ENCODE data around the gene HSF2BP.
"Not testable (repeated sequence)": the region's sequence is repeated elsewhere in the genome, so short reads cannot be mapped to it uniquely, and the experiment has no call there.

Gene HSF2BP

GRCh38 chr21:43502407-43503071, 156.7 kb downstream of the HSF2BP start:
- not testable (repeated sequence) for H3K9me3 Mint-ChIP-seq; H3K4me1 Mint-ChIP-seq; H3K27me3 Mint-ChIP-seq; H3K27ac Mint-ChIP-seq (ENCODE audit: low read depth); H3K36me3 Mint-ChIP-seq (ENCODE audit: insufficient read depth); ATAC-seq (replicated peaks; ENCODE audit: extremely low read depth, poor library complexity, severe bottlenecking); DNase-seq (ENCODE audit: low spot score in 2 of 2); H3K4me3 Mint-ChIP-seq

GRCh38 chr21:43498924-43499323, 160.4 kb downstream of the HSF2BP start:
- not testable (repeated sequence) for H3K36me3 Mint-ChIP-seq (ENCODE audit: insufficient read depth); H3K4me1 Mint-ChIP-seq; H3K27me3 Mint-ChIP-seq; H3K27ac Mint-ChIP-seq (ENCODE audit: low read depth); DNase-seq (ENCODE audit: low spot score in 2 of 2); H3K4me3 Mint-ChIP-seq; ATAC-seq (replicated peaks; ENCODE audit: extremely low read depth, poor library complexity, severe bottlenecking); H3K9me3 Mint-ChIP-seq

DNA sequence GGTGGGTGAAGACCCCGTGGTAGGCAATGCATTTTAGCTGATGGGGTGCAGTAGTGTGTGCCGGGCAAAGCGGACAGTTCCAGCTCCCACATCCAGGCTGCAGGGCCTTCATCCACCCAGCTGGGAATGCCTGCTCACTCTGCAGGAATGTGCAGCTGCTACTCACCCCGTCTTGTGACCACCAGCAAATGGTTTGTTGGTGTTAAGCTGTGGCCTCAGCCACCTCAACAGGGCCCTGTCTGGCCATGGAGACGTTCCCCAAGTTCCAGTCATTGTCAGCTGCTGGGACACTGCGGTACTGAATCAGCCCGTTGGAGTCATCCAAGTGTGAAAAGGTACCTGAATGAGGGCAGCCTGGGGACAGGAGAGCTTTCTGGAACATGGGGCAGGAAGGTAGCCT, 161.2 kb downstream of the HSF2BP start:
- DNase-seq (ENCODE audit: low spot score in 2 of 2); H3K27me3 Mint-ChIP-seq; H3K4me3 Mint-ChIP-seq; H3K4me1 Mint-ChIP-seq; H3K36me3 Mint-ChIP-seq (ENCODE audit: insufficient read depth); H3K9me3 Mint-ChIP-seq; H3K27ac Mint-ChIP-seq (ENCODE audit: low read depth); ATAC-seq (replicated peaks; ENCODE audit: extremely low read depth, poor library complexity, severe bottlenecking): not testable (repeated sequence)

DNA sequence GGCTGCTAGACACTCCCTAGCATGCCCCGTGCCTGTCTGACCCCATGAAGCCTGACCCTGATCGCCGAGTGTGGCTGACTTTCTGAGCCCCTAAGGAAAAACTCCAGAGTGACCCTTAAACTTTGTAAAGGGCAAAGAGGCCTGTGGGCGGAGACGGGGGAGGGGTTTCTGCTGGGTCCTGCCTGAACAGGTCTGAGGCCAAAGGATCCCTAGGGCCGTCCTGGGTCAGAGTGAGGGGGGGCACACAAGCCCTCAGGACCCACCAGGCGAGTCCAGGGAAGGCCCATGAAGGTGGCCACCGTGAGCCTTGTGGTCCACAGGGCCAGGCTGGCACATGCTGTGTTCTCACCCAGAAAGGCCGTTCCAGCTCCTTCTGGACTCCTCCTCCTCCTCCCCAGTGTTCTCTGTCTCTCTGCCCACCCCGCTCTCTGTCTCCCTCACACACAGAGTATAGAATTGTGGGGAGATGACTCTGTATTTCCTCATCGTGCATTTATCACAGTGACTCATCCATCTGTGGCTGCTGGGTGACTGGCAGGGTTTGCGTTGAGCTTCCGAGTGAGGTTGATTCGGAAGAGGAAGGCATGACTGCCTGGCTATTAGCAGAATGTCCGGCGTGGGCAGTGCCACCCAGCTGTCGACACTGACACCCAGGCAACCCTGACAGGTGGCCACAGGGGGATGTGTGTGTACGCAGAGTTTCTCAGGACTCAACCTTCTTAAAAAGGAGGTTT, 164.8 kb downstream of the HSF2BP start:
- not testable (repeated sequence) for H3K27ac Mint-ChIP-seq (ENCODE audit: low read depth); H3K4me3 Mint-ChIP-seq; H3K27me3 Mint-ChIP-seq; H3K4me1 Mint-ChIP-seq; H3K9me3 Mint-ChIP-seq; H3K36me3 Mint-ChIP-seq (ENCODE audit: insufficient read depth); ATAC-seq (replicated peaks; ENCODE audit: extremely low read depth, poor library complexity, severe bottlenecking); DNase-seq (ENCODE audit: low spot score in 2 of 2)

- DNase-seq (ENCODE audit: low spot score in 2 of 2); ATAC-seq (replicated peaks; ENCODE audit: extremely low read depth, poor library complexity, severe bottlenecking); H3K9me3 Mint-ChIP-seq; H3K27ac Mint-ChIP-seq (ENCODE audit: low read depth); H3K27me3 Mint-ChIP-seq; H3K4me1 Mint-ChIP-seq; H3K36me3 Mint-ChIP-seq (ENCODE audit: insufficient read depth); H3K4me3 Mint-ChIP-seq: not testable (repeated sequence)
Observed at GRCh38 chr21:43493471-43493870, 165.8 kb downstream of the HSF2BP start.

GRCh38 chr21:43488235-43488634, 171.1 kb downstream of the HSF2BP start:
- not testable (repeated sequence) for ATAC-seq (replicated peaks; ENCODE audit: extremely low read depth, poor library complexity, severe bottlenecking); H3K4me1 Mint-ChIP-seq; H3K27ac Mint-ChIP-seq (ENCODE audit: low read depth); H3K9me3 Mint-ChIP-seq; DNase-seq (ENCODE audit: low spot score in 2 of 2); H3K36me3 Mint-ChIP-seq (ENCODE audit: insufficient read depth); H3K4me3 Mint-ChIP-seq; H3K27me3 Mint-ChIP-seq

DNA sequence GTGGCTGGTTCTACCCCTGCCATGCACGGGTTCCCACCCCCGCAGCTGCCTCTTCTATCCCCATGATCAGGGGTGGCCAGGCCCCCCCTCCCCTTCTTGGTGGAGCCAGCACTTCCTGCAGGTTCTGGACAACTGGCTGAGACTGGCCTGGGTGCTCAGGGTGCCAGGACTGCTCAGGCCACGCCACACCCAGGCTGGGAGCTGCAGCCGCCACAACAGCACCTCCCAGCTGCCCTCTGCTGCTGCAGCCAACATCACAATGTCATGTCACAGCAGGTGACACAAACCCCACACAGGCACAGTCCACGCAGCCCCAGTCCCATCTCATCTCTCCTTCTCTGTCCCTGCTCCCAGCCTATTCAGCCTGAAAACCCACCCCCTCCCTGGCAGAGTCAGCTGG, 173.2 kb downstream of the HSF2BP start:
- H3K36me3 Mint-ChIP-seq (ENCODE audit: insufficient read depth); H3K9me3 Mint-ChIP-seq; H3K27ac Mint-ChIP-seq (ENCODE audit: low read depth); DNase-seq (ENCODE audit: low spot score in 2 of 2); H3K4me1 Mint-ChIP-seq; H3K27me3 Mint-ChIP-seq; H3K4me3 Mint-ChIP-seq; ATAC-seq (replicated peaks; ENCODE audit: extremely low read depth, poor library complexity, severe bottlenecking): not testable (repeated sequence)

DNA sequence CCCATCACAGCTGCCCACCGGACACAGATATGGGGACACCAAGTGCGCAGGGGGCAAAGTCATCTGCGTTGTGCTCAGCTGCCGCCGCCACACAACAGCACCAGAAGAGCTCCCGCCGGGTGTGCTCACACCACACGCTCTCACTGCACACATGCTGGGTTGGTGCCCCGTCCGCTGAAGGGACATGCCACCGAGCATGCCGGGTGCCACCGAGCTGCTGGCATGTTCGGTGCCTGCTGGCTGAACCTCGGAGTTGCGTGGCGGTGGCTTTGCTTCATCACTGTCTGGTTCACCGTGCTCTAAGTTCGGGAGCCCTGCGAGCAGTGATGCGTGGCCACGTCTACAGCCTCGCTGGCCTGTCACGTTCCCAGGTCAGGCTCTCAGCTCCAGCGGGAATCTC, 174.3 kb downstream of the HSF2BP start:
- not testable (repeated sequence) for DNase-seq (ENCODE audit: low spot score in 2 of 2); H3K4me3 Mint-ChIP-seq

GRCh38 chr21:43479197-43479596, 180.1 kb downstream of the HSF2BP start:
- H3K4me1 Mint-ChIP-seq; H3K36me3 Mint-ChIP-seq (ENCODE audit: insufficient read depth); H3K4me3 Mint-ChIP-seq; ATAC-seq (replicated peaks; ENCODE audit: extremely low read depth, poor library complexity, severe bottlenecking); H3K27ac Mint-ChIP-seq (ENCODE audit: low read depth); H3K27me3 Mint-ChIP-seq; DNase-seq (ENCODE audit: low spot score in 2 of 2); H3K9me3 Mint-ChIP-seq: not testable (repeated sequence)

More for the DNA sequence above, 174.3 kb downstream of the HSF2BP start:
- ATAC-seq (replicated peaks; ENCODE audit: extremely low read depth, poor library complexity, severe bottlenecking); H3K4me1 Mint-ChIP-seq; H3K9me3 Mint-ChIP-seq; H3K36me3 Mint-ChIP-seq (ENCODE audit: insufficient read depth); H3K27ac Mint-ChIP-seq (ENCODE audit: low read depth); H3K27me3 Mint-ChIP-seq: not testable (repeated sequence)
